Activated CD8-positive, alpha-beta memory T cell treated with anti-CD3 and anti-CD28 coated beads, Interleukin-2, amount 10 ng/mL, durations not matched to agents 7 days and 5 days (primary cell): ENCODE results near the gene MPV17. TPM values are rescaled to one million over a fixed set of nuclear protein-coding genes. Genes with fewer than 3 reads are reported as not detected.
"Not testable (repeated sequence)": the region's sequence is repeated elsewhere in the genome, so short reads cannot be mapped to it uniquely, and the experiment has no call there.

Experiments
- ATAC-seq: fragments of 150-1000 bp; cut with Tn5 transposase; one replicate; pipeline ENCODE4 v1.10.0; 2021; ENCODE audit warnings: moderate library complexity
- CTCF ChIA-PET: fragments of 350-600 bp; sonication (Branson Sonifier 250); formaldehyde crosslinking; loops from one replicate; lab custom pipeline; 2021; ENCODE audit warnings: antibody characterized with exemption; lab: Charles Lee
- DNase-seq: peaks from one replicate; pipeline ENCODE4 v3.0.0-alpha.2; 2020
- H3K27ac Mint-ChIP-seq: one replicate; pipeline ENCODE4 v1.8.0; 2021; ENCODE audit warnings: mild to moderate bottlenecking, mixed read lengths
- H3K27me3 Mint-ChIP-seq: one replicate; pipeline ENCODE4 v1.8.0; 2021; ENCODE audit warnings: mixed read lengths
- H3K36me3 Mint-ChIP-seq: one replicate; pipeline ENCODE4 v1.8.0; 2021; ENCODE audit warnings: mild to moderate bottlenecking, mixed read lengths
- H3K4me1 Mint-ChIP-seq: one replicate; pipeline ENCODE4 v1.8.0; 2021; ENCODE audit warnings: mixed read lengths
- H3K4me3 Mint-ChIP-seq: one replicate; pipeline ENCODE4 v1.8.0; 2021; ENCODE audit warnings: mild to moderate bottlenecking, moderate library complexity, mixed read lengths
- H3K9me3 Mint-ChIP-seq: one replicate; pipeline ENCODE4 v1.8.0; 2022; ENCODE audit warnings: low read depth, mixed read lengths
- total RNA-seq, 2 experiments: library from RNA; stranded (reverse); gene quantifications; one replicate each; pipeline ENCODE4 v1.2.3, GENCODE V29; 2021

Gene MPV17
- total RNA-seq, 2 experiments from 2014 or later: 87.4 to 97.6 TPM

- ATAC-seq: peak; percentile 63
- Mint-ChIP-seq H3K4me3 (peak overlapping the region; percentile 54), H3K4me1 (peaks cover 8% of the 10 kb centered on the region), H3K27ac (peak overlapping the region; percentile 28), H3K36me3 (no peaks in the 10 kb centered on the region), H3K9me3 (no peaks in the 10 kb centered on the region), H3K27me3 (peaks cover 24% of the 10 kb centered on the region)
- CTCF ChIA-PET: interaction anchor here (0.6 to 3.0 kb wide), 55 partner anchors 9 to 454 kb away, joined by 3 to 35 read pairs (median 5); partner anchors contain the start of genes ABHD1, CAD, KHK and MPV17
- DNase-seq: peak; percentile 57
Observed at GRCh38 chr2:27303093-27304025, 19.5 kb downstream of the MPV17 start.

- H3K4me1 Mint-ChIP-seq, H3K9me3 Mint-ChIP-seq, H3K36me3 Mint-ChIP-seq, H3K27ac Mint-ChIP-seq, DNase-seq, H3K4me3 Mint-ChIP-seq, ATAC-seq: not testable (repeated sequence)
- H3K27me3 Mint-ChIP-seq: peaks cover 19% of the 10 kb centered on the region
- CTCF ChIA-PET: interaction anchor here (0.9 to 3.1 kb wide), 3 partner anchors 10 to 50 kb away, joined by 3 to 10 read pairs (median 3); partner anchors contain the start of gene TRIM54
Observed at GRCh38 chr2:27300606-27301005, 22.3 kb downstream of the MPV17 start.

GRCh38 chr2:27298391-27299080 is 24.4 kb downstream of the MPV17 start:
- Mint-ChIP-seq H3K27ac (no peak overlapping the region), H3K27me3 (peaks cover 19% of the 10 kb centered on the region), H3K36me3 (no peaks in the 10 kb centered on the region), H3K9me3 (no peaks in the 10 kb centered on the region), H3K4me1 (peaks cover 4% of the 10 kb centered on the region), H3K4me3 (no peak overlapping the region)
- ATAC-seq (no peak), DNase-seq (no peak)
- CTCF ChIA-PET: interaction anchor here (1.2 to 3.1 kb wide), 2 partner anchors 17 to 337 kb away, joined by 3 to 10 read pairs; partner anchors contain the start of gene TRIM54

GRCh38 chr2:27297195-27297594 is 25.7 kb downstream of the MPV17 start:
- Mint-ChIP-seq H3K9me3 (no peaks in the 10 kb centered on the region), H3K4me1 (no peaks in the 10 kb centered on the region), H3K27ac (no peak overlapping the region), H3K4me3 (no peak overlapping the region), H3K36me3 (no peaks in the 10 kb centered on the region), H3K27me3 (peaks cover 32% of the 10 kb centered on the region)
- CTCF ChIA-PET: interaction anchor here (1.0 kb wide), 1 partner anchor 165 kb away, joined by 3 read pairs; no protein-coding TSS in a partner anchor
- no peak for ATAC-seq
- DNase-seq: no peak

- CTCF ChIA-PET: interaction anchor here (1.0 to 1.6 kb wide), 2 partner anchors 8 to 16 kb away, joined by 3 to 6 read pairs; no protein-coding TSS in a partner anchor
- Mint-ChIP-seq H3K36me3 (no peaks in the 10 kb centered on the region), H3K9me3 (no peaks in the 10 kb centered on the region), H3K4me1 (no peaks in the 10 kb centered on the region), H3K27me3 (peaks cover 39% of the 10 kb centered on the region), H3K27ac (no peak overlapping the region), H3K4me3 (no peak overlapping the region)
- ATAC-seq (no peak), DNase-seq (no peak)
Observed at GRCh38 chr2:27296481-27296880, 26.4 kb downstream of the MPV17 start.

GRCh38 chr2:27294928-27295327 is 28.0 kb downstream of the MPV17 start:
- DNase-seq (no peak), ATAC-seq (no peak)
- Mint-ChIP-seq H3K27ac (no peak overlapping the region), H3K4me1 (peaks cover 2% of the 10 kb centered on the region), H3K9me3 (no peaks in the 10 kb centered on the region), H3K27me3 (peaks cover 40% of the 10 kb centered on the region), H3K36me3 (no peaks in the 10 kb centered on the region), H3K4me3 (no peak overlapping the region)
- CTCF ChIA-PET: interaction anchor here (1.6 to 5.1 kb wide), 2 partner anchors 8 to 14 kb away, joined by 6 to 35 read pairs; no protein-coding TSS in a partner anchor

GRCh38 chr2:27291865-27292264 is 31.0 kb downstream of the MPV17 start:
- Mint-ChIP-seq H3K9me3 (no peaks in the 10 kb centered on the region), H3K4me1 (peaks cover 2% of the 10 kb centered on the region), H3K27me3 (peaks cover 54% of the 10 kb centered on the region), H3K4me3 (no peak overlapping the region), H3K27ac (no peak overlapping the region), H3K36me3 (no peaks in the 10 kb centered on the region)
- ATAC-seq: no peak
- CTCF ChIA-PET: interaction anchor here (0.9 to 5.1 kb wide), 5 partner anchors 9 to 122 kb away, joined by 3 to 39 read pairs (median 6); partner anchors contain the start of gene TRIM54
- no peak for DNase-seq

GRCh38 chr2:27290549-27290948 is 32.3 kb downstream of the MPV17 start:
- Mint-ChIP-seq H3K4me1 (peaks cover 2% of the 10 kb centered on the region), H3K27ac (no peak overlapping the region), H3K4me3 (no peak overlapping the region), H3K9me3 (no peaks in the 10 kb centered on the region), H3K36me3 (no peaks in the 10 kb centered on the region), H3K27me3 (peaks cover 58% of the 10 kb centered on the region)
- DNase-seq (no peak), ATAC-seq (no peak)
- CTCF ChIA-PET: interaction anchor here (1.2 to 5.1 kb wide), 4 partner anchors 9 to 15 kb away, joined by 3 to 39 read pairs (median 20); partner anchors contain the start of gene TRIM54

GRCh38 chr2:27288610-27289009 is 34.3 kb downstream of the MPV17 start:
- H3K27ac Mint-ChIP-seq: no peak overlapping the region
- H3K27me3 Mint-ChIP-seq: peaks cover 65% of the 10 kb centered on the region
- peaks cover 2% of the 10 kb centered on the region for H3K4me1 Mint-ChIP-seq
- ATAC-seq (no peak), DNase-seq (no peak)
- no peaks in the 10 kb centered on the region for H3K36me3 Mint-ChIP-seq
- H3K9me3 Mint-ChIP-seq: no peaks in the 10 kb centered on the region
- H3K4me3 Mint-ChIP-seq: no peak overlapping the region
- CTCF ChIA-PET: interaction anchor here (2.3 kb wide), 1 partner anchor 14 kb away, joined by 10 read pairs; no protein-coding TSS in a partner anchor

- Mint-ChIP-seq H3K36me3 (no peaks in the 10 kb centered on the region), H3K9me3 (no peaks in the 10 kb centered on the region), H3K27ac (no peak overlapping the region), H3K4me3 (no peak overlapping the region), H3K27me3 (peaks cover 62% of the 10 kb centered on the region), H3K4me1 (peaks cover under 1% of the 10 kb centered on the region)
- CTCF ChIA-PET: interaction anchor here (1.3 to 2.9 kb wide), 2 partner anchors 13 to 17 kb away, joined by 3 to 17 read pairs; no protein-coding TSS in a partner anchor
- no peak for ATAC-seq
- DNase-seq: no peak
Observed at GRCh38 chr2:27285481-27285880, 37.4 kb downstream of the MPV17 start.

- Mint-ChIP-seq H3K9me3 (no peaks in the 10 kb centered on the region), H3K27ac (no peak overlapping the region), H3K4me1 (peaks cover 4% of the 10 kb centered on the region), H3K36me3 (no peaks in the 10 kb centered on the region), H3K4me3 (no peak overlapping the region), H3K27me3 (peaks cover 62% of the 10 kb centered on the region)
- CTCF ChIA-PET: interaction anchor here (1.3 to 6.1 kb wide), 3 partner anchors 13 to 186 kb away, joined by 3 to 74 read pairs (median 17); no protein-coding TSS in a partner anchor
- ATAC-seq (no peak), DNase-seq (no peak)
Observed at GRCh38 chr2:27284996-27285395, 37.9 kb downstream of the MPV17 start.

GRCh38 chr2:27282892-27283291 is 40.0 kb downstream of the MPV17 start:
- ATAC-seq: no peak
- peaks cover 50% of the 10 kb centered on the region for H3K27me3 Mint-ChIP-seq

More at GRCh38 chr2:27282892-27283291, 40.0 kb downstream of the MPV17 start:
- CTCF ChIA-PET: interaction anchor here (0.7 to 6.1 kb wide), 9 partner anchors 9 to 321 kb away, joined by 3 to 74 read pairs (median 17); partner anchors contain the start of gene PREB
- H3K9me3 Mint-ChIP-seq: no peaks in the 10 kb centered on the region
- no peak for DNase-seq
- no peaks in the 10 kb centered on the region for H3K36me3 Mint-ChIP-seq
- no peak overlapping the region for H3K4me3 Mint-ChIP-seq
- no peak overlapping the region for H3K27ac Mint-ChIP-seq
- H3K4me1 Mint-ChIP-seq: peaks cover 10% of the 10 kb centered on the region
